Left lung (tissue), 10 donors: ENCODE data around the gene GCK. TPM values are rescaled to one million over a fixed set of nuclear protein-coding genes. Genes with fewer than 3 reads are reported as not detected.

Experiments
- ATAC-seq: fragments of 200-7000 bp; cut with Tn5 transposase; one replicate; pipeline ENCODE4 v1.9.1; 2020; ENCODE audit warnings: moderate library complexity
- DNase-seq, 4 donors: peaks; one replicate each; pipeline ENCODE4 v3.0.0-alpha.2; 2013 to 2020
- H3K27ac ChIP-seq, 2 donors: fragments of 200-600 bp; sonication (generic) in 1 of 2; one replicate each; pipeline versions ENCODE4 v1.5.0 to v1.8.0; 2020 to 2021
- H3K27me3 ChIP-seq, 2 donors: fragments of 200-600 bp; sonication (generic) in 1 of 2; one replicate each; pipeline versions ENCODE4 v1.5.0 to v1.8.0; 2020 to 2021
- H3K36me3 ChIP-seq, 2 donors: fragments of 200-600 bp; sonication (generic) in 1 of 2; one replicate each; pipeline versions ENCODE4 v1.5.0 to v1.8.0; 2020 to 2021
- H3K4me1 ChIP-seq, 2 donors: fragments of 200-600 bp; one replicate each; pipeline ENCODE4 v1.8.0; 2021
- H3K4me3 ChIP-seq, 2 donors: fragments of 200-600 bp; sonication (generic) in 1 of 2; one replicate each; pipeline versions ENCODE4 v1.5.0 to v1.8.0; 2020 to 2021; ENCODE audit warnings: mild to moderate bottlenecking in 1 of 2
- H3K9me3 ChIP-seq, 2 donors: fragments of 200-600 bp; sonication (generic) in 1 of 2; one replicate each; pipeline versions ENCODE4 v1.5.0 to v1.8.0; 2020 to 2021
- CTCF ChIP-seq, 2 donors: fragments of 200-600 bp; sonication (generic) in 1 of 2; IDR thresholded peaks; one replicate each; pipeline versions ENCODE4 v1.5.0 to v1.8.0; 2021; ENCODE audit warnings: antibody characterized with exemption in 2 of 2
- intact Hi-C, 2 donors: fragments of 100-400 bp; cut with DNase I; formaldehyde crosslinking; loops; one replicate each; pipeline versions ENCODE4 v1.11.2 to v1.14.2; 2022
- polyA plus RNA-seq, 6 donors: library from polyadenylated mRNA; unstranded; fragments of 120-200 nt; gene quantifications; one replicate each; pipeline ENCODE4 v1.2.1, GENCODE V29; 2013; ENCODE audit not compliant: insufficient read length in 6 of 6
- total RNA-seq, 2 donors: library from RNA; stranded (reverse); fragmentation: NEBNext Ultra II Directional; extraction: Animal tissue kit (Norgen Biotek cat#: 25700); gene quantifications; one replicate each; pipeline ENCODE4 v1.2.1, GENCODE V29; 2021
- donor health status: DM: no; HTN: yes; CAD: no.
- donor health status: DM: no; HTN: no; CAD: no.

The GCK gene
- total and polyA plus RNA-seq, 8 donors, result 0.34 to 4.1 (median 2.5) TPM

DNA sequence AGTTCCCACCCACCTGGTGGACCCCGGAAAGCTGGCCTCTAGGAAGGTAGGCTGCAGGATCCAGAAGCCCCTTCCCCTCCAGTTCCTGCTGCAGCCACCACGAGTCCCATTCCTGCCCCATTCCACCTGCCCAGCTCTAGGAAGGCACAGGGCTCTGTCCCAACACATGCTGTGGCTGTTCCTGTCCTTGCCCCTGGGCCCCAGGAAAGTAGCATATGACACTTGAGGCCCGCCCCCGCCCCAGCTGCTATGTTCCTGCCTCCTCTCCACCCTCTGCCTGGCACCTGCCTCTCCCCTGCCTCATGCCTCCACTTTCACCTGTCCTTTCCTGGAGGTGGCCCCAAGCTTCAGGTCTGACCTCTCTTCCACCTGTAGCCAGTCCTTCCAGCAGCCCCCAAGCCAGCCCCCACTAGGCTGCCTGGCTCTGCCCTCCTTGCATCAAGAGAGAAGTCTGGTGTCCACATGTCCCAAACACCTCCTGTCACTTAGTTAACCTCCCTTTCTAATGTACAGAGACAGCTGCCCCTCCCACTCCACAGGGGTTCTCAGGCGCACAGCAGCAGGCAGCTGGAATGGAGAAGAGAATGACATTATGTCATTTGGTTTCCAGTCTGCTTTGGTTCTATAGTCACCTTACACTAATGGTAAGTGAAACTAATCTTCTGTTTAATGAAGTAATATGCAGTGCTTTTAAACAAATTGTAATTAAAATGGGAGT is 34.3 kb upstream of the GCK start:
- Histone ChIP-seq H3K4me3 (no peak overlapping the region), H3K36me3 (no peaks in the 10 kb centered on the region), H3K4me1 (no peaks in the 10 kb centered on the region), H3K9me3 (no peaks in the 10 kb centered on the region), H3K27ac (no peak overlapping the region), H3K27me3 (peaks cover 8 to 33% of the 10 kb centered on the region in 2 donors)
- TF ChIP-seq CTCF (IDR thresholded peaks at IDR 0.05), result no peak
- ATAC-seq (no peak), DNase-seq (peak in 1 of 4 donors; percentile 37)
- intact Hi-C loops, result no loop called here

DNA sequence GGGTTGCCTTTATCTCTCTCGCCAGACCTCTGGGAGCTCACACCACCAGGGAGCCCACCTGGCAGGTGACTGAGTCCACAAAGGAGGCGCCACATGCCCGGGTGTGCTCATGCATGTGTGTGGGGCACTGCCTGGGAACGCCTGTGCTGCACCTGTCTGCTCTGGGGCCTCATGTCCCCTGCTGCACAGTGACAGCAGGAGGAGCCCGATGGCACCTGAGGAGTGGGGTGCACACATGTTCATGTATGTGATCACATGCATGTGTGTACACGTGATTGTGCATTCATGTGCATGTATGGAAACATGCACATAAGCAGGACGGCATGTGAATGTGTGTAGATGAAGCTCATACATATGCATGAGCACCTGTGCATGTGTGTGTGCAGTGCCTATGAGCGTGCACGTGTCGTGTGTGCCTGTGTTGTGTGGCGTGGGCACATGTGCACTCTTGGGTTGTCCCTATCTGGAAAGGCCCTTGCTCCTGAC is 33.6 kb upstream of the GCK start:
- no peak for TF ChIP-seq CTCF (IDR thresholded peaks at IDR 0.05)
- no peak overlapping the region for H3K27ac ChIP-seq
- H3K4me1 ChIP-seq, result no peaks in the 10 kb centered on the region
- H3K9me3 ChIP-seq, result no peaks in the 10 kb centered on the region
- intact Hi-C loops, result no loop called here
- no peak for ATAC-seq
- H3K36me3 ChIP-seq, result no peaks in the 10 kb centered on the region
- H3K4me3 ChIP-seq, result no peak overlapping the region
- peaks cover 8 to 33% of the 10 kb centered on the region in 2 donors for H3K27me3 ChIP-seq
- DNase-seq, result peak in 1 of 4 donors; percentile 70

DNA sequence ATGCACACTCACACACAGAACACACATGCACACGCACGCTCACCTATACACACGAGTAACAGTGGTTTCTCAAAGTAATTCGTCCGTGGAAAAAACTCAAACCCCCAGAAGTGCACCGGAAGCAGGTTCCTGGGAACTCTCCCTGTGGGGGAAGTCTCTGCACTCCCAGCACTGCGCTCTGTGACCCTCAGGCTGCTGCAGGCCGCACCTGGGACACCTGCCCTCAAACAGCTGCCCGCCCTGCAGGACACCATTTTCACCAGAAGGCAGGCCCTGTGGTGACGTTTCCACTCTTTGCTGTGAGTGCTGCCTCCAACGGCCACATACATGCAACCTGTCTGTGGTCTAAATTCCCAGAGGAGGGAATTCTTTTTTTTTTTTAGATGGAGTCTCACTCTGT is 32.8 kb upstream of the GCK start:
- ATAC-seq, result no peak
- no peak overlapping the region for H3K4me3 ChIP-seq
- no peak for TF ChIP-seq CTCF (IDR thresholded peaks at IDR 0.05)
- H3K27me3 ChIP-seq, result peaks cover 8 to 33% of the 10 kb centered on the region in 2 donors
- no peaks in the 10 kb centered on the region for H3K9me3 ChIP-seq
- DNase-seq, result no peak
- no peak overlapping the region for H3K27ac ChIP-seq
- intact Hi-C loops, result no loop called here
- no peaks in the 10 kb centered on the region for H3K4me1 ChIP-seq
- no peaks in the 10 kb centered on the region for H3K36me3 ChIP-seq

- ATAC-seq, result peak; percentile 10
- DNase-seq, result peak in 1 of 4 donors; percentile 78
- peaks cover 8 to 31% of the 10 kb centered on the region in 2 donors for H3K27me3 ChIP-seq
- no peaks in the 10 kb centered on the region for H3K36me3 ChIP-seq
- H3K9me3 ChIP-seq, result no peaks in the 10 kb centered on the region
- no peak overlapping the region for H3K27ac ChIP-seq
- H3K4me3 ChIP-seq, result no peak overlapping the region
- intact Hi-C loops, result no loop called here
- TF ChIP-seq CTCF (IDR thresholded peaks at IDR 0.05), result no peak
- no peaks in the 10 kb centered on the region for H3K4me1 ChIP-seq
Observed at GRCh38 chr7:44221231-44221791, 32.1 kb upstream of the GCK start.

- DNase-seq, result peak in 1 of 4 donors; percentile 55
- no peak for TF ChIP-seq CTCF (IDR thresholded peaks at IDR 0.05)
- no peaks in the 10 kb centered on the region for H3K4me1 ChIP-seq
- no peak overlapping the region for H3K27ac ChIP-seq
- H3K4me3 ChIP-seq, result no peak overlapping the region
- no peaks in the 10 kb centered on the region for H3K9me3 ChIP-seq
- ATAC-seq, result no peak
- intact Hi-C loops, result no loop called here
- H3K36me3 ChIP-seq, result no peaks in the 10 kb centered on the region
- H3K27me3 ChIP-seq, result peaks cover 4 to 23% of the 10 kb centered on the region in 2 donors
Observed at GRCh38 chr7:44220358-44221112, 31.3 kb upstream of the GCK start.
